K562 (cell line): ENCODE results near the gene LYVE1. TPM values are rescaled to one million over a fixed set of nuclear protein-coding genes. Genes with fewer than 3 reads are reported as not detected.

Experiments
- ARID1B ChIP-seq: fragments of 450-650 bp; IDR thresholded peaks from 2 replicates; pipeline ENCODE4 v1.6.1; 2016; ENCODE audit warnings: antibody characterized with exemption, mild to moderate bottlenecking, inconsistent platforms
- CHCHD3 ChIP-seq: fragments of 250-450 bp; sonication (Bioruptor Pico); IDR thresholded peaks from 2 replicates; pipeline ENCODE4 v2.1.2; 2022; ENCODE audit warnings: mild to moderate bottlenecking
- FOXM1 ChIP-seq, 2 experiments: fragments of 450-650 bp in 1 of 2; sonication (generic) in 1 of 2; formaldehyde crosslinking in 1 of 2; IDR thresholded peaks; 2 replicates each; pipeline versions ENCODE4 v1.6.1 to v1.9.0; 2017 to 2022; ENCODE audit warnings: low read depth in 2 of 2, mild to moderate bottlenecking in 2 of 2, missing genetic modification reagents in 1 of 2, moderate library complexity in 1 of 2
- HDAC3 ChIP-seq: fragments of 450-650 bp; IDR thresholded peaks from 2 replicates; pipeline ENCODE4 v1.6.1; 2018; ENCODE audit warnings: borderline replicate concordance, mild to moderate bottlenecking, moderate library complexity; ENCODE audit not compliant: partially characterized antibody
- JUNB ChIP-seq: fragments of 450-650 bp; formaldehyde crosslinking; conservative IDR thresholded peaks from 2 replicates; pipeline ENCODE4 v1.4.0; 2020; ENCODE audit warnings: mild to moderate bottlenecking
- L3MBTL2 ChIP-seq: fragments of 450-650 bp; IDR thresholded peaks from 2 replicates; pipeline ENCODE4 v1.6.1; 2016; ENCODE audit warnings: mild to moderate bottlenecking, moderate library complexity
- RBM17 ChIP-seq: fragments of 200-400 bp; formaldehyde crosslinking; IDR thresholded peaks from 2 replicates; pipeline ENCODE4 v1.6.1; 2017; ENCODE audit warnings: low read depth, mild to moderate bottlenecking, low read length, borderline replicate concordance
- SETDB1 ChIP-seq: IDR thresholded peaks from one replicate; pipeline ENCODE4 v1.6.1; 2012; ENCODE audit warnings: low read length, control low read depth, inconsistent platforms
- TAF7 ChIP-seq: fragments of 450-650 bp; IDR thresholded peaks from 2 replicates; pipeline ENCODE4 v1.6.1; 2016; ENCODE audit warnings: missing genetic modification characterization, missing compliant biosample characterization
- polyA plus RNA-seq, 8 experiments: library from polyadenylated mRNA; depleted of rRNA in 4 of 8; stranded (reverse) in 5 of 8; unstranded in 3 of 8; fragments of >200 nt; fragmentation: Nextera tagmentation in 2 of 8; fragmentation: Illumina TruSeq in 1 of 8; extraction: Ambion mirVana in 2 of 8; extraction: Trizol in 1 of 8; gene quantifications; 2 replicates each; pipeline versions ENCODE4 v1.2.1 to v1.2.3, GENCODE V29; 2011 to 2014; ENCODE audit warnings: inconsistent platforms in 1 of 8, missing spikeins in 1 of 8
- total RNA-seq, 7 experiments: library from RNA; depleted of rRNA in 6 of 7; stranded (reverse); fragments of >200 nt in 6 of 7; fragmentation: Illumina TruSeq in 2 of 7; extraction: Trizol in 2 of 7; gene quantifications; 2 replicates each; pipeline versions ENCODE4 v1.2.1 to v1.2.3, GENCODE V29; 2011 to 2021; ENCODE audit warnings: low replicate concordance in 1 of 7
- TF ChIP-seq, protein P1 (sequence below): fragments of 450-650 bp; IDR thresholded peaks from 2 replicates; pipeline ENCODE4 v1.6.1; 2016; ENCODE audit warnings: mild to moderate bottlenecking, moderate library complexity
- TF ChIP-seq, protein P2 (sequence below): fragments of 450-650 bp; IDR thresholded peaks from 2 replicates; pipeline ENCODE4 v1.6.1; 2016
- TF ChIP-seq, protein P3 (sequence below): sonication (generic); formaldehyde crosslinking; IDR thresholded peaks from 2 replicates; pipeline ENCODE4 v1.8.0; 2023; ENCODE audit warnings: mild to moderate bottlenecking, missing genetic modification reagents

Gene LYVE1
- total and polyA plus RNA-seq, 9 of the 15 experiments (the other 6 are each of a cell fraction or from before 2014, with no cell fraction given) = 0.06 to 1.1 (median 0.14) TPM; not detected in 1

DNA sequence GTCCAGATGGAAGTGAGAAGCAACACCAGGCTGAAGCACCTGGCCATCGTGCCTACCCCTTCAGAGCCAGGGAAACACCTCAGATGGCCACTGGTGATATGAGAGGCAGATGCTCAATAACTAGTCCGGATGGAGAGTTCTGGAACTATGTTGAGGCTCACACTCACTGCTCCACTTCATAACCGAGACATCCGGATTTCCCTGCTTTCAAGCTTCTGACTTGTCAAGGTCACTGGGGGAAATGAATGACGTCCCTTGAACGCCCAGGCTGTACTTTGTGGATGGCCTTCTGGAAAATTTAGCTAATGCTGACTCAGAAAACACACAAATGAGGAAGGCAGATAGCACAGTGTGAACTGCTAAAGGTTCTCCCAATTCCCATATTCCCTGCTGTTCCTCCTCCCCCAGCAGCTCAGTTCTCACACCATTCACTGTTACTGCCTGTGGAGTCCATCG lies at the start of gene LYVE1 (continued):
- TF ChIP-seq L3MBTL2 (0 out of 2 replicates have a peak, but pooled peaks have one; percentile 23), TAF7 (tag) (no peak), RBM17 (no peak), FOXM1 (IDR thresholded peaks at IDR 0.05; ENCODE audit: low read depth) (no peak), FOXM1 (CRISPR knock-in tag; IDR thresholded peaks at IDR 0.05; ENCODE audit: low read depth) (no peak), HDAC3 (no peak), ARID1B (peak; percentile 40; the same call in 1 of the 2 replicates), JUNB (CRISPR knock-in tag) (no peak), SETDB1 (no peak), CHCHD3 (no peak)
- TF ChIP-seq, protein P1, sequence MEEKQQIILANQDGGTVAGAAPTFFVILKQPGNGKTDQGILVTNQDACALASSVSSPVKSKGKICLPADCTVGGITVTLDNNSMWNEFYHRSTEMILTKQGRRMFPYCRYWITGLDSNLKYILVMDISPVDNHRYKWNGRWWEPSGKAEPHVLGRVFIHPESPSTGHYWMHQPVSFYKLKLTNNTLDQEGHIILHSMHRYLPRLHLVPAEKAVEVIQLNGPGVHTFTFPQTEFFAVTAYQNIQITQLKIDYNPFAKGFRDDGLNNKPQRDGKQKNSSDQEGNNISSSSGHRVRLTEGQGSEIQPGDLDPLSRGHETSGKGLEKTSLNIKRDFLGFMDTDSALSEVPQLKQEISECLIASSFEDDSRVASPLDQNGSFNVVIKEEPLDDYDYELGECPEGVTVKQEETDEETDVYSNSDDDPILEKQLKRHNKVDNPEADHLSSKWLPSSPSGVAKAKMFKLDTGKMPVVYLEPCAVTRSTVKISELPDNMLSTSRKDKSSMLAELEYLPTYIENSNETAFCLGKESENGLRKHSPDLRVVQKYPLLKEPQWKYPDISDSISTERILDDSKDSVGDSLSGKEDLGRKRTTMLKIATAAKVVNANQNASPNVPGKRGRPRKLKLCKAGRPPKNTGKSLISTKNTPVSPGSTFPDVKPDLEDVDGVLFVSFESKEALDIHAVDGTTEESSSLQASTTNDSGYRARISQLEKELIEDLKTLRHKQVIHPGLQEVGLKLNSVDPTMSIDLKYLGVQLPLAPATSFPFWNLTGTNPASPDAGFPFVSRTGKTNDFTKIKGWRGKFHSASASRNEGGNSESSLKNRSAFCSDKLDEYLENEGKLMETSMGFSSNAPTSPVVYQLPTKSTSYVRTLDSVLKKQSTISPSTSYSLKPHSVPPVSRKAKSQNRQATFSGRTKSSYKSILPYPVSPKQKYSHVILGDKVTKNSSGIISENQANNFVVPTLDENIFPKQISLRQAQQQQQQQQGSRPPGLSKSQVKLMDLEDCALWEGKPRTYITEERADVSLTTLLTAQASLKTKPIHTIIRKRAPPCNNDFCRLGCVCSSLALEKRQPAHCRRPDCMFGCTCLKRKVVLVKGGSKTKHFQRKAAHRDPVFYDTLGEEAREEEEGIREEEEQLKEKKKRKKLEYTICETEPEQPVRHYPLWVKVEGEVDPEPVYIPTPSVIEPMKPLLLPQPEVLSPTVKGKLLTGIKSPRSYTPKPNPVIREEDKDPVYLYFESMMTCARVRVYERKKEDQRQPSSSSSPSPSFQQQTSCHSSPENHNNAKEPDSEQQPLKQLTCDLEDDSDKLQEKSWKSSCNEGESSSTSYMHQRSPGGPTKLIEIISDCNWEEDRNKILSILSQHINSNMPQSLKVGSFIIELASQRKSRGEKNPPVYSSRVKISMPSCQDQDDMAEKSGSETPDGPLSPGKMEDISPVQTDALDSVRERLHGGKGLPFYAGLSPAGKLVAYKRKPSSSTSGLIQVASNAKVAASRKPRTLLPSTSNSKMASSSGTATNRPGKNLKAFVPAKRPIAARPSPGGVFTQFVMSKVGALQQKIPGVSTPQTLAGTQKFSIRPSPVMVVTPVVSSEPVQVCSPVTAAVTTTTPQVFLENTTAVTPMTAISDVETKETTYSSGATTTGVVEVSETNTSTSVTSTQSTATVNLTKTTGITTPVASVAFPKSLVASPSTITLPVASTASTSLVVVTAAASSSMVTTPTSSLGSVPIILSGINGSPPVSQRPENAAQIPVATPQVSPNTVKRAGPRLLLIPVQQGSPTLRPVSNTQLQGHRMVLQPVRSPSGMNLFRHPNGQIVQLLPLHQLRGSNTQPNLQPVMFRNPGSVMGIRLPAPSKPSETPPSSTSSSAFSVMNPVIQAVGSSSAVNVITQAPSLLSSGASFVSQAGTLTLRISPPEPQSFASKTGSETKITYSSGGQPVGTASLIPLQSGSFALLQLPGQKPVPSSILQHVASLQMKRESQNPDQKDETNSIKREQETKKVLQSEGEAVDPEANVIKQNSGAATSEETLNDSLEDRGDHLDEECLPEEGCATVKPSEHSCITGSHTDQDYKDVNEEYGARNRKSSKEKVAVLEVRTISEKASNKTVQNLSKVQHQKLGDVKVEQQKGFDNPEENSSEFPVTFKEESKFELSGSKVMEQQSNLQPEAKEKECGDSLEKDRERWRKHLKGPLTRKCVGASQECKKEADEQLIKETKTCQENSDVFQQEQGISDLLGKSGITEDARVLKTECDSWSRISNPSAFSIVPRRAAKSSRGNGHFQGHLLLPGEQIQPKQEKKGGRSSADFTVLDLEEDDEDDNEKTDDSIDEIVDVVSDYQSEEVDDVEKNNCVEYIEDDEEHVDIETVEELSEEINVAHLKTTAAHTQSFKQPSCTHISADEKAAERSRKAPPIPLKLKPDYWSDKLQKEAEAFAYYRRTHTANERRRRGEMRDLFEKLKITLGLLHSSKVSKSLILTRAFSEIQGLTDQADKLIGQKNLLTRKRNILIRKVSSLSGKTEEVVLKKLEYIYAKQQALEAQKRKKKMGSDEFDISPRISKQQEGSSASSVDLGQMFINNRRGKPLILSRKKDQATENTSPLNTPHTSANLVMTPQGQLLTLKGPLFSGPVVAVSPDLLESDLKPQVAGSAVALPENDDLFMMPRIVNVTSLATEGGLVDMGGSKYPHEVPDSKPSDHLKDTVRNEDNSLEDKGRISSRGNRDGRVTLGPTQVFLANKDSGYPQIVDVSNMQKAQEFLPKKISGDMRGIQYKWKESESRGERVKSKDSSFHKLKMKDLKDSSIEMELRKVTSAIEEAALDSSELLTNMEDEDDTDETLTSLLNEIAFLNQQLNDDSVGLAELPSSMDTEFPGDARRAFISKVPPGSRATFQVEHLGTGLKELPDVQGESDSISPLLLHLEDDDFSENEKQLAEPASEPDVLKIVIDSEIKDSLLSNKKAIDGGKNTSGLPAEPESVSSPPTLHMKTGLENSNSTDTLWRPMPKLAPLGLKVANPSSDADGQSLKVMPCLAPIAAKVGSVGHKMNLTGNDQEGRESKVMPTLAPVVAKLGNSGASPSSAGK = no peak
- TF ChIP-seq, protein P2, sequence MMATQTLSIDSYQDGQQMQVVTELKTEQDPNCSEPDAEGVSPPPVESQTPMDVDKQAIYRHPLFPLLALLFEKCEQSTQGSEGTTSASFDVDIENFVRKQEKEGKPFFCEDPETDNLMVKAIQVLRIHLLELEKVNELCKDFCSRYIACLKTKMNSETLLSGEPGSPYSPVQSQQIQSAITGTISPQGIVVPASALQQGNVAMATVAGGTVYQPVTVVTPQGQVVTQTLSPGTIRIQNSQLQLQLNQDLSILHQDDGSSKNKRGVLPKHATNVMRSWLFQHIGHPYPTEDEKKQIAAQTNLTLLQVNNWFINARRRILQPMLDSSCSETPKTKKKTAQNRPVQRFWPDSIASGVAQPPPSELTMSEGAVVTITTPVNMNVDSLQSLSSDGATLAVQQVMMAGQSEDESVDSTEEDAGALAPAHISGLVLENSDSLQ = peak; percentile 47; the same call in 1 of the 2 replicates
- TF ChIP-seq, protein P3, sequence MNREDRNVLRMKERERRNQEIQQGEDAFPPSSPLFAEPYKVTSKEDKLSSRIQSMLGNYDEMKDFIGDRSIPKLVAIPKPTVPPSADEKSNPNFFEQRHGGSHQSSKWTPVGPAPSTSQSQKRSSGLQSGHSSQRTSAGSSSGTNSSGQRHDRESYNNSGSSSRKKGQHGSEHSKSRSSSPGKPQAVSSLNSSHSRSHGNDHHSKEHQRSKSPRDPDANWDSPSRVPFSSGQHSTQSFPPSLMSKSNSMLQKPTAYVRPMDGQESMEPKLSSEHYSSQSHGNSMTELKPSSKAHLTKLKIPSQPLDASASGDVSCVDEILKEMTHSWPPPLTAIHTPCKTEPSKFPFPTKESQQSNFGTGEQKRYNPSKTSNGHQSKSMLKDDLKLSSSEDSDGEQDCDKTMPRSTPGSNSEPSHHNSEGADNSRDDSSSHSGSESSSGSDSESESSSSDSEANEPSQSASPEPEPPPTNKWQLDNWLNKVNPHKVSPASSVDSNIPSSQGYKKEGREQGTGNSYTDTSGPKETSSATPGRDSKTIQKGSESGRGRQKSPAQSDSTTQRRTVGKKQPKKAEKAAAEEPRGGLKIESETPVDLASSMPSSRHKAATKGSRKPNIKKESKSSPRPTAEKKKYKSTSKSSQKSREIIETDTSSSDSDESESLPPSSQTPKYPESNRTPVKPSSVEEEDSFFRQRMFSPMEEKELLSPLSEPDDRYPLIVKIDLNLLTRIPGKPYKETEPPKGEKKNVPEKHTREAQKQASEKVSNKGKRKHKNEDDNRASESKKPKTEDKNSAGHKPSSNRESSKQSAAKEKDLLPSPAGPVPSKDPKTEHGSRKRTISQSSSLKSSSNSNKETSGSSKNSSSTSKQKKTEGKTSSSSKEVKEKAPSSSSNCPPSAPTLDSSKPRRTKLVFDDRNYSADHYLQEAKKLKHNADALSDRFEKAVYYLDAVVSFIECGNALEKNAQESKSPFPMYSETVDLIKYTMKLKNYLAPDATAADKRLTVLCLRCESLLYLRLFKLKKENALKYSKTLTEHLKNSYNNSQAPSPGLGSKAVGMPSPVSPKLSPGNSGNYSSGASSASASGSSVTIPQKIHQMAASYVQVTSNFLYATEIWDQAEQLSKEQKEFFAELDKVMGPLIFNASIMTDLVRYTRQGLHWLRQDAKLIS (CRISPR knock-in tag) = no peak
